Adipose tissue (tissue), 3 donors: ENCODE data around the gene INSIG1. TPM values are rescaled to one million over a fixed set of nuclear protein-coding genes. Genes with fewer than 3 reads are reported as not detected.

Experiments used
- H3K27ac ChIP-seq: one replicate; pipeline ENCODE4 v1.5.1; 2013; ENCODE audit warnings: low read depth, low read length
- WGBS, 3 donors: extraction: QIAGEN DNeasy Blood & Tissue Kit; methylation state at CpG; one replicate each; pipeline ENCODE4 v1.1.7; 2013; 5-methylcytosine and 5-hydroxymethylcytosine counted together
- polyA plus RNA-seq, 3 donors: library from polyadenylated mRNA; stranded (reverse); fragments of 200-250 nt; gene quantifications; one replicate each; pipeline ENCODE4 v1.2.3, GENCODE V29; 2013
- donor health status: healthy with polysubstance abuse.
- donor health status: Bipolar disorder and iron deficiency.
- donor health status: healthy.

INSIG1 gene
- polyA plus RNA-seq, 3 donors, result 50.2 to 185 (median 61.0) TPM

- WGBS, 3 donors, result 59 to 71% (median 63%) methylated on average over 13 of the region's 13 CpGs
- no peak overlapping the region for H3K27ac ChIP-seq
Measured at GRCh38 chr7:155280446-155281397, 17.0 kb upstream of the INSIG1 start.

- 85 to 93% (median 89%) methylated on average over 9 of the region's 9 CpGs for WGBS, 3 donors
- no peak overlapping the region for H3K27ac ChIP-seq
Measured at GRCh38 chr7:155281398-155281969, 16.2 kb upstream of the INSIG1 start.

- WGBS, 3 donors, result 34 to 52% (median 44%) methylated on average over 6 of the region's 6 CpGs
- no peak overlapping the region for H3K27ac ChIP-seq
Measured at GRCh38 chr7:155282671-155283070, 15.0 kb upstream of the INSIG1 start.

- 46 to 77% (median 63%) methylated on average over 2 of the region's 2 CpGs for WGBS, 3 donors
- H3K27ac ChIP-seq, result no peak overlapping the region
Measured at GRCh38 chr7:155283565-155284194, 14.0 kb upstream of the INSIG1 start.

- WGBS, 3 donors, result 87 to 91% (median 88%) methylated on average over 10 of the region's 10 CpGs
- no peak overlapping the region for H3K27ac ChIP-seq
Measured at GRCh38 chr7:155284496-155285274, 13.0 kb upstream of the INSIG1 start.

- no peak overlapping the region for H3K27ac ChIP-seq
Measured at GRCh38 chr7:155285423-155285822, 12.3 kb upstream of the INSIG1 start.

GRCh38 chr7:155285833-155286232 lies 11.8 kb upstream of the INSIG1 start:
- H3K27ac ChIP-seq, result no peak overlapping the region
- 76 to 79% (median 78%) methylated on average over 11 of the region's 11 CpGs for WGBS, 3 donors

More at GRCh38 chr7:155285423-155285822, 12.3 kb upstream of the INSIG1 start:
- 93 to 97% (median 94%) methylated on average over 7 of the region's 7 CpGs for WGBS, 3 donors

- 86 to 92% (median 90%) methylated on average over 8 of the region's 8 CpGs for WGBS, 3 donors
- no peak overlapping the region for H3K27ac ChIP-seq
Measured at GRCh38 chr7:155286686-155287085, 11.0 kb upstream of the INSIG1 start.

GRCh38 chr7:155287284-155287935 lies 10.3 kb upstream of the INSIG1 start:
- H3K27ac ChIP-seq, result no peak overlapping the region
- 70 to 90% (median 78%) methylated on average over 26 of the region's 26 CpGs for WGBS, 3 donors

GRCh38 chr7:155288055-155288454 lies 9.6 kb upstream of the INSIG1 start:
- H3K27ac ChIP-seq, result no peak overlapping the region
- WGBS, 3 donors, result 95 to 97% (median 96%) methylated on average over 18 of the region's 18 CpGs

- 74 to 77% (median 76%) methylated on average over 7 of the region's 7 CpGs for WGBS, 3 donors
- H3K27ac ChIP-seq, result no peak overlapping the region
Measured at GRCh38 chr7:155289107-155289506, 8.6 kb upstream of the INSIG1 start.

- H3K27ac ChIP-seq, result no peak overlapping the region
- 88 to 91% (median 90%) methylated on average over 11 of the region's 11 CpGs for WGBS, 3 donors
Measured at GRCh38 chr7:155289949-155290501, 7.7 kb upstream of the INSIG1 start.

- 67 to 73% (median 69%) methylated on average over 5 of the region's 5 CpGs for WGBS, 3 donors
Measured at GRCh38 chr7:155291045-155291530, 6.6 kb upstream of the INSIG1 start.

GRCh38 chr7:155291729-155292128 lies 5.9 kb upstream of the INSIG1 start:
- 78 to 84% (median 81%) methylated on average over 5 of the region's 5 CpGs for WGBS, 3 donors
- no peak overlapping the region for H3K27ac ChIP-seq

More at GRCh38 chr7:155291045-155291530, 6.6 kb upstream of the INSIG1 start:
- no peak overlapping the region for H3K27ac ChIP-seq

GRCh38 chr7:155292680-155293226 lies 4.9 kb upstream of the INSIG1 start:
- no peak overlapping the region for H3K27ac ChIP-seq
- 81 to 89% (median 84%) methylated on average over 7 of the region's 7 CpGs for whole genome bisulfite sequencing, 3 donors

- WGBS, 3 donors, result 78 to 94% (median 83%) methylated on average over 8 of the region's 8 CpGs
- H3K27ac ChIP-seq, result no peak overlapping the region
Measured at GRCh38 chr7:155293721-155294510, 3.8 kb upstream of the INSIG1 start.

GRCh38 chr7:155294511-155294778 lies 3.2 kb upstream of the INSIG1 start:
- no peak overlapping the region for H3K27ac ChIP-seq
- 58 to 89% (median 62%) methylated on average over 6 of the region's 6 CpGs for WGBS, 3 donors
